PFSK-1 (cell line): ENCODE data around the gene ABCA7.

Experiments
- FOXP2 ChIP-seq: optimal IDR thresholded peaks from 2 replicates; pipeline ENCODE3; 2011; ENCODE audit warnings: borderline replicate concordance, control low read depth, inconsistent platforms; ENCODE audit not compliant: insufficient read depth; ENCODE audit errors: extremely low read length, extremely low read depth
- POLR2AphosphoS5 ChIP-seq: IDR thresholded peaks from 2 replicates; pipeline ENCODE4 v1.6.1; 2012; ENCODE audit warnings: low read depth, mild to moderate bottlenecking, control low read depth, low read length, moderate library complexity
- REST ChIP-seq, 2 experiments: IDR thresholded peaks; 2 replicates each; pipeline versions ENCODE4 v1.6.1 to v1.8.0; 2011 to 2012; ENCODE audit warnings: low read depth in 2 of 2, low read length in 2 of 2, control low read depth in 1 of 2, inconsistent platforms in 1 of 2, mild to moderate bottlenecking in 1 of 2, moderate library complexity in 1 of 2; ENCODE audit not compliant: insufficient read depth in 1 of 2
- SIN3A ChIP-seq: IDR thresholded peaks from 2 replicates; pipeline ENCODE4 v1.6.1; 2012; ENCODE audit warnings: mild to moderate bottlenecking, low read length, moderate library complexity, borderline replicate concordance; ENCODE audit not compliant: insufficient read depth
- TAF1 ChIP-seq: IDR thresholded peaks from 2 replicates; pipeline ENCODE4 v1.6.1; 2012; ENCODE audit warnings: low read length, control low read depth, borderline replicate concordance; ENCODE audit not compliant: insufficient read depth

ABCA7 gene

DNA sequence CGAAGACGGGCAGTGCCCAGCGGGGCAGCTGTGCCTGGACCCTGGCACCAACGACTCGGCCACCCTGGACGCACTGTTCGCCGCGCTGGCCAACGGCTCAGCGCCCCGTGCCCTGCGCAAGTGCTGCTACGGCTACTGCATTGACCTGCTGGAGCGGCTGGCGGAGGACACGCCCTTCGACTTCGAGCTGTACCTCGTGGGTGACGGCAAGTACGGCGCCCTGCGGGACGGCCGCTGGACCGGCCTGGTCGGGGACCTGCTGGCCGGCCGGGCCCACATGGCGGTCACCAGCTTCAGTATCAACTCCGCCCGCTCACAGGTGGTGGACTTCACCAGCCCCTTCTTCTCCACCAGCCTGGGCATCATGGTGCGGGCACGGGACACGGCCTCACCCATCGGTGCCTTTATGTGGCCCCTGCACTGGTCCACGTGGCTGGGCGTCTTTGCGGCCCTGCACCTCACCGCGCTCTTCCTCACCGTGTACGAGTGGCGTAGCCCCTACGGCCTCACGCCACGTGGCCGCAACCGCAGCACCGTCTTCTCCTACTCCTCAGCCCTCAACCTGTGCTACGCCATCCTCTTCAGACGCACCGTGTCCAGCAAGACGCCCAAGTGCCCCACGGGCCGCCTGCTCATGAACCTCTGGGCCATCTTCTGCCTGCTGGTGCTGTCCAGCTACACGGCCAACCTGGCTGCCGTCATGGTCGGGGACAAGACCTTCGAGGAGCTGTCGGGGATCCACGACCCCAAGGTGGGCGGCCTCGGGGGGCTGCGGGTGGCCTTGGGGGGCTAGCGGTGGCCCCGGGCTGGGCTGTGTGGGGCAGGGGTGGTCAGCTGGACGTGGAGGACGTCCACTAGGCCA is 34.9 kb upstream of the ABCA7 start:
- TF ChIP-seq REST (IDR thresholded peaks at IDR 0.05; ENCODE audit: insufficient read depth in 1 of 2, low read depth in 2 of 2, low read length in 2 of 2) (no peak), TAF1 (no peak), SIN3A (no peak), POLR2AphosphoS5 (no peak), FOXP2 (no peak)

DNA sequence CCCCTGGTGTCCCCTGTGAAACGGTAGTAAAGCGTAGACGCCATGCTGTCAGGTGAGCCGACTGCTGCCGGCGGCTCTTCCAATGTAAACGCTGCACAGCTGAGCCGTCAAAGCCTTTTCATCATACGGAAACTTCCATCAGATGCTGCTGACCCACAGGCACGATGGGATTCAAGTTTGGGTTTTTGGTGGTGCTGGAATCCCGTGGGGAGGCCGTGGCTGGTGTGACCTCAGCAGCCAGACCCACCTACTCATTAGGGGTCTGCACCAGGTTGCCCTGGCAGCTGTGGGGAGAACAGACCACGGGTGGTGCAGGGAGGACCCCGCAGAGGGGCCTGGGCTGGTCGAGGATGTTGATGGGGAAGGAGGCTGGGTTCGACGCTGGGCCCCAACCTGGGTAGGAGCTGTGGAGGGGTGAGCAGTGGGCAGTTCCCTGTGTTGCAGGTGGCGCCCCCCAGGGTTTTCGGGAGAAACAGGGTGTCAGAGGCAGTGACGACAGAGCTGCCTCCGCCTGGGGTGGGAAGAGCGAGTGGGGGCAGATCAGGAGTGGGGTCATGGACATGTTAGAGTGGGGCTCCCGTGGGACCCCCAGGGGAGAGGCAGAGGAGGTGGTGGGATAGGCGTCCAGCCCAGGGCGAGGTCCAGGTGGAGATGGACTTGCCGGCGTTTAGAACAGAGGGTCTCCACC is 33.1 kb upstream of the ABCA7 start:
- TF ChIP-seq POLR2AphosphoS5 (no peak), FOXP2 (no peak), REST (IDR thresholded peaks at IDR 0.05; ENCODE audit: insufficient read depth in 1 of 2, low read depth in 2 of 2, low read length in 2 of 2) (no peak), TAF1 (no peak), SIN3A (no peak)

DNA sequence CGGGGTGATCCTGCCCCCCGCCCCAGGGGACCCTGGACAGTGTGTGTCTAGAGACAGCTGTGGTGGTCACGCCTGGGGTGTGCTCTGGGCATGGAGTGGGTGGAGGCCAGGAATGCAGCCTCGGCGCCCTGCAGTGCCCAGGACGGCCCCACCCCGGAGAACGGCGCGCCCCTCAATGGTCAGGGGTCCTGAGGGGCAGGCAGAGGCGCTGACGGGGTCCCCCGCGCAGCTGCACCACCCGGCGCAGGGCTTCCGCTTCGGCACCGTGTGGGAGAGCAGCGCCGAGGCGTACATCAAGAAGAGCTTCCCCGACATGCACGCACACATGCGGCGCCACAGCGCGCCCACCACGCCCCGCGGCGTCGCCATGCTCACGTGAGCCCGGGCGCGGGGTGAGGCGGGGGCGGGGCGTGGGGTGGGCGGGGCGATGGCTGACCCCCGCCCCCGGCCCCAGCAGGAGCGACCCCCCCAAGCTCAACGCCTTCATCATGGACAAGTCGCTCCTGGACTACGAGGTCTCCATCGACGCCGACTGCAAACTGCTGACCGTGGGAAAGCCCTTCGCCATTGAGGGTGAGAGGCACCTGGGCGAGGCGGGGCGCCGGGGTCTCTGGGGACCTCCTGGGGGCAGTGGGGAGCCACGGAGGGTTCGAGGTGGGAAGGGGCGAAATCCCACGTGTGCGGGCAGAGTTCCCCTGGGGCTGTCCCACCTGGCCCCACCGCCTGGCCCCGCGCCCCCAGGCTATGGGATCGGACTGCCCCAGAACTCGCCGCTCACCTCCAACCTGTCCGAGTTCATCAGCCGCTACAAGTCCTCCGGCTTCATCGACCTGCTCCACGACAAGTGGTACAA is 32.3 kb upstream of the ABCA7 start:
- TF ChIP-seq REST (IDR thresholded peaks at IDR 0.05; ENCODE audit: insufficient read depth in 1 of 2, low read depth in 2 of 2, low read length in 2 of 2) (no peak), POLR2AphosphoS5 (no peak)

- TF ChIP-seq REST (IDR thresholded peaks at IDR 0.05; ENCODE audit: insufficient read depth in 1 of 2, low read depth in 2 of 2, low read length in 2 of 2), result no peak
- no peak for TF ChIP-seq TAF1
- no peak for TF ChIP-seq SIN3A
- no peak for TF ChIP-seq FOXP2
- no peak for TF ChIP-seq POLR2AphosphoS5
These were observed 31.5 kb upstream of the ABCA7 start for GRCh38 chr19:1008268-1009040.
